Liver (tissue), 9 donors: ENCODE data around the gene RGS9BP. TPM values are rescaled to one million over a fixed set of nuclear protein-coding genes. Genes with fewer than 3 reads are reported as not detected.
A peak's percentile ranks its signal among the peaks of the same experiment; 100 is the strongest.
"Not testable (repeated sequence)": the region's sequence is repeated elsewhere in the genome, so short reads cannot be mapped to it uniquely, and the experiment has no call there.

Source experiments
- DNase-seq: peaks from one replicate; pipeline ENCODE4 v3.0.0-alpha.2; 2017; ENCODE audit warnings: low spot score
- H3K27ac ChIP-seq, 2 donors: one replicate each; pipeline ENCODE4 v1.7.0; 2013; ENCODE audit warnings: inconsistent platforms in 2 of 2, low read length in 2 of 2, control low read depth in 1 of 2, low read depth in 1 of 2, mild to moderate bottlenecking in 1 of 2
- H3K27me3 ChIP-seq, 4 donors: one replicate each; pipeline versions ENCODE4 v1.6.1 to v1.7.0; 2013; ENCODE audit warnings: low read length in 3 of 4, inconsistent platforms in 1 of 4, mild to moderate bottlenecking in 1 of 4, moderate library complexity in 1 of 4; ENCODE audit not compliant: control insufficient read depth in 4 of 4, insufficient read depth in 4 of 4
- H3K36me3 ChIP-seq, 4 donors: one replicate each; pipeline versions ENCODE4 v1.6.1 to v1.7.0; 2013; ENCODE audit warnings: low read length in 3 of 4, mild to moderate bottlenecking in 3 of 4, low read depth in 1 of 4, moderate library complexity in 1 of 4; ENCODE audit not compliant: control insufficient read depth in 4 of 4, insufficient read depth in 3 of 4
- H3K4me1 ChIP-seq, 4 donors: one replicate each; pipeline versions ENCODE4 v1.6.1 to v1.7.0; 2013; ENCODE audit warnings: low read length in 3 of 4, mild to moderate bottlenecking in 3 of 4, moderate library complexity in 1 of 4; ENCODE audit not compliant: control insufficient read depth in 4 of 4, insufficient read depth in 4 of 4
- H3K4me3 ChIP-seq, 3 donors: one replicate each; pipeline versions ENCODE4 v1.6.1 to v1.7.0; 2013; ENCODE audit warnings: low read length in 3 of 3, control low read depth in 1 of 3, low read depth in 1 of 3, mild to moderate bottlenecking in 1 of 3
- H3K9ac ChIP-seq, 2 donors: one replicate each; pipeline ENCODE4 v1.7.0; 2013; ENCODE audit warnings: low read length in 2 of 2, mild to moderate bottlenecking in 2 of 2, moderate library complexity in 2 of 2, control low read depth in 1 of 2, low read depth in 1 of 2
- H3K9me3 ChIP-seq, 4 donors: one replicate each; pipeline versions ENCODE4 v1.6.1 to v1.7.0; 2013; ENCODE audit warnings: low read length in 3 of 4; ENCODE audit not compliant: control insufficient read depth in 4 of 4
- ATF3 ChIP-seq: IDR thresholded peaks from 2 replicates; pipeline ENCODE4 v1.6.1; 2016; ENCODE audit warnings: antibody characterized with exemption
- CTCF ChIP-seq: fragments of 150-350 bp; IDR thresholded peaks from 2 replicates; pipeline ENCODE4 v1.5.1; 2017; ENCODE audit warnings: improper control_type of control experiment, low read depth, low read length; ENCODE audit not compliant: missing input control
- EGR1 ChIP-seq, 2 donors: IDR thresholded peaks; 2 replicates each; pipeline ENCODE4 v1.6.1; 2016 to 2018; ENCODE audit warnings: antibody characterized with exemption in 2 of 2, low read depth in 2 of 2
- FOXA1 ChIP-seq: IDR thresholded peaks from 2 replicates; pipeline ENCODE4 v1.6.1; 2016; ENCODE audit warnings: antibody characterized with exemption
- FOXA2 ChIP-seq: IDR thresholded peaks from 2 replicates; pipeline ENCODE4 v1.6.1; 2016; ENCODE audit warnings: antibody characterized with exemption
- GABPA ChIP-seq, 2 donors: IDR thresholded peaks in 1 of 2; conservative IDR thresholded peaks in 1 of 2; 2 replicates each; pipeline ENCODE4 v1.6.1; 2016; ENCODE audit warnings: antibody characterized with exemption in 2 of 2, mild to moderate bottlenecking in 1 of 2, moderate library complexity in 1 of 2
- HNF4A ChIP-seq, 2 donors: conservative IDR thresholded peaks; 2 replicates each; pipeline ENCODE4 v1.6.1; 2016; ENCODE audit warnings: antibody characterized with exemption in 2 of 2, mild to moderate bottlenecking in 2 of 2
- HNF4G ChIP-seq: IDR thresholded peaks from 2 replicates; pipeline ENCODE4 v1.6.1; 2016; ENCODE audit warnings: antibody characterized with exemption
- JUND ChIP-seq, 2 donors: IDR thresholded peaks; 2 replicates each; pipeline ENCODE4 v1.6.1; 2016; ENCODE audit warnings: antibody characterized with exemption in 2 of 2
- MAX ChIP-seq: IDR thresholded peaks from 2 replicates; pipeline ENCODE4 v1.6.1; 2016; ENCODE audit warnings: antibody characterized with exemption
- NR2F2 ChIP-seq: IDR thresholded peaks from 2 replicates; pipeline ENCODE4 v1.6.1; 2016; ENCODE audit warnings: antibody characterized with exemption
- RAD21 ChIP-seq, 2 donors: IDR thresholded peaks; 2 replicates each; pipeline ENCODE4 v1.6.1; 2016; ENCODE audit warnings: antibody characterized with exemption in 2 of 2, mild to moderate bottlenecking in 2 of 2
- REST ChIP-seq: IDR thresholded peaks from 2 replicates; pipeline ENCODE4 v1.6.1; 2016; ENCODE audit warnings: antibody characterized with exemption, mild to moderate bottlenecking
- RXRA ChIP-seq, 2 donors: IDR thresholded peaks; 2 replicates each; pipeline ENCODE4 v1.6.1; 2017 to 2018; ENCODE audit warnings: antibody characterized with exemption in 2 of 2, mild to moderate bottlenecking in 1 of 2
- SP1 ChIP-seq: IDR thresholded peaks from 2 replicates; pipeline ENCODE4 v1.6.1; 2018; ENCODE audit warnings: antibody characterized with exemption, mild to moderate bottlenecking
- TAF1 ChIP-seq: conservative IDR thresholded peaks from 2 replicates; pipeline ENCODE4 v1.6.1; 2016; ENCODE audit warnings: antibody characterized with exemption, mild to moderate bottlenecking
- YY1 ChIP-seq: IDR thresholded peaks from 2 replicates; pipeline ENCODE4 v1.6.1; 2016; ENCODE audit warnings: antibody characterized with exemption, mild to moderate bottlenecking
- ZBTB33 ChIP-seq: IDR thresholded peaks from 2 replicates; pipeline ENCODE4 v1.6.1; 2016; ENCODE audit warnings: antibody characterized with exemption
- WGBS: extraction: QIAGEN DNeasy Blood & Tissue Kit; methylation state at CpG from one replicate; pipeline ENCODE4 v1.1.7; 2013; 5-methylcytosine and 5-hydroxymethylcytosine counted together
- polyA plus RNA-seq, 2 donors: library from polyadenylated mRNA; stranded (reverse) in 1 of 2; unstranded in 1 of 2; fragments of 200-250 nt in 1 of 2; fragments of >200 nt in 1 of 2; fragmentation: Nextera tagmentation in 1 of 2; extraction: Ambion mirVana in 1 of 2; gene quantifications; one replicate each; pipeline versions ENCODE4 v1.2.1 to v1.2.3, GENCODE V29; 2013 to 2015
- total RNA-seq, 2 donors: library from RNA; depleted of rRNA; stranded (reverse); fragments of >200 nt; gene quantifications; one replicate each; pipeline ENCODE4 v1.2.3, GENCODE V29; 2014
- donor health status: healthy.
- donor health status: healthy.
- donor health status: healthy.
- donor health status: healthy.
- donor health status: healthy.

RGS9BP gene
- total and polyA plus RNA-seq, 4 donors: under 0.01 to 0.05 (median 0.01) TPM; not detected in 1

GRCh38 chr19:32696771-32697170 is 21.1 kb downstream of the RGS9BP start (continued):
- TF ChIP-seq HNF4G (peak; percentile 92), SP1 (peak; percentile 88), JUND (IDR thresholded peaks at IDR 0.05) (peak; percentile 49 to 85), RAD21 (IDR thresholded peaks at IDR 0.05) (peak; percentile 24 to 40)

- H3K9me3 ChIP-seq: peaks cover 4 to 11% (median 5%) of the 10 kb centered on the region in 4 donors
- not testable (repeated sequence) for H3K27ac ChIP-seq, DNase-seq, H3K9ac ChIP-seq, H3K4me3 ChIP-seq, H3K27me3 ChIP-seq, H3K36me3 ChIP-seq
- H3K4me1 ChIP-seq: peaks cover 5 to 16% (median 12%) of the 10 kb centered on the region in 4 donors
- 91% methylated on average over 7 of the region's 7 CpGs for WGBS
These were observed 24.5 kb downstream of the RGS9BP start for GRCh38 chr19:32700129-32700528.

GRCh38 chr19:32702010-32702409 is 26.4 kb downstream of the RGS9BP start:
- 53% methylated on average over 5 of the region's 5 CpGs for WGBS
- TF ChIP-seq JUND (IDR thresholded peaks at IDR 0.05) (peak in 1 of 2 donors; percentile 37), HNF4A (conservative IDR thresholded peaks at IDR 0.05) (peak; percentile 61 to 62), MAX (no peak), ZBTB33 (peak; percentile 43), FOXA2 (peak; percentile 98), EGR1 (IDR thresholded peaks at IDR 0.05; ENCODE audit: low read depth in 2 of 2) (no peak), CTCF (no peak), NR2F2 (no peak), FOXA1 (peak; percentile 96), REST (peak; percentile 34), SP1 (peak; percentile 34), RAD21 (IDR thresholded peaks at IDR 0.05) (no peak), TAF1 (no peak), HNF4G (no peak), RXRA (IDR thresholded peaks at IDR 0.05) (peak; percentile 71 to 83), GABPA (IDR thresholded peaks at IDR 0.05 in 1 of 2, conservative IDR thresholded peaks at IDR 0.05 in 1 of 2) (no peak), ATF3 (no peak), YY1 (peak; percentile 25)
- peaks cover 1 to 5% (median 2%) of the 10 kb centered on the region in 4 donors for H3K36me3 ChIP-seq
- peaks cover 4 to 11% (median 5%) of the 10 kb centered on the region in 4 donors for H3K9me3 ChIP-seq
- H3K4me1 ChIP-seq: peaks cover 2 to 8% (median 6%) of the 10 kb centered on the region in 4 donors
- DNase-seq: no peak
- H3K27ac ChIP-seq: no peak overlapping the region
- H3K9ac ChIP-seq: no peak overlapping the region
- no peak overlapping the region for H3K4me3 ChIP-seq
- H3K27me3 ChIP-seq: no peaks in the 10 kb centered on the region

GRCh38 chr19:32704006-32704405 is 28.4 kb downstream of the RGS9BP start:
- not testable (repeated sequence) for H3K9ac ChIP-seq, H3K27ac ChIP-seq, DNase-seq, H3K36me3 ChIP-seq, H3K4me1 ChIP-seq, H3K27me3 ChIP-seq, H3K4me3 ChIP-seq
- WGBS: 98% methylated on average over 2 of the region's 2 CpGs
- peaks cover 4 to 11% (median 5%) of the 10 kb centered on the region in 4 donors for H3K9me3 ChIP-seq
